PC-9 (cell line): ENCODE measurements around the gene ATG9A. TPM values are rescaled to one million over a fixed set of nuclear protein-coding genes. Genes with fewer than 3 reads are reported as not detected.
"Not testable (repeated sequence)": the region's sequence is repeated elsewhere in the genome, so short reads cannot be mapped to it uniquely, and the experiment has no call there.

Source experiments
- BruUV-seq: library from RNA; stranded (reverse); fragments of 400-500 nt; replicated peaks from 2 replicates; lab custom pipeline; 2021; lab: Mats Ljungman, UMichigan
- CTCF ChIA-PET: fragments of 300-600 bp; sonication (Branson Sonifier 250); formaldehyde crosslinking; loops from one replicate; lab custom pipeline; 2022; ENCODE audit warnings: antibody characterized with exemption; lab: Charles Lee
- POLR2A ChIA-PET: fragments of 300-600 bp; sonication (Branson Sonifier 250); formaldehyde crosslinking; loops from one replicate; lab custom pipeline; 2022; ENCODE audit warnings: antibody characterized with exemption; ENCODE audit not compliant: unreplicated experiment; lab: Charles Lee
- DNase-seq, 2 experiments: peaks; one replicate each; pipeline versions ENCODE4 v3.0.0 to v3.0.0-alpha.2; 2015 to 2022; ENCODE audit warnings: mixed read lengths in 1 of 2
- H2AFZ ChIP-seq: fragments of 200-600 bp; sonication (generic); 2 replicates; pipeline ENCODE4 v1.8.1; 2017; ENCODE audit warnings: antibody characterized with exemption
- H3F3A ChIP-seq: fragments of 200-600 bp; sonication (generic); 2 replicates; pipeline ENCODE4 v1.8.1; 2017; ENCODE audit warnings: antibody characterized with exemption, mild to moderate bottlenecking, low read depth; ENCODE audit not compliant: insufficient read depth
- H3K27ac ChIP-seq: fragments of 200-600 bp; sonication (generic); 2 replicates; pipeline ENCODE4 v1.6.1; 2016; ENCODE audit warnings: mixed run types
- H3K27me3 ChIP-seq: fragments of 200-600 bp; sonication (generic); 2 replicates; pipeline ENCODE4 v1.6.1; 2016; ENCODE audit warnings: low read depth, mixed run types; ENCODE audit not compliant: insufficient read depth
- H3K36me3 ChIP-seq: fragments of 200-600 bp; sonication (generic); 2 replicates; pipeline ENCODE4 v1.6.1; 2016; ENCODE audit warnings: low read depth, mixed run types
- H3K4me1 ChIP-seq: fragments of 200-600 bp; sonication (generic); replicated peaks from 2 replicates; pipeline ENCODE4 v1.6.1; 2016; ENCODE audit warnings: mixed run types; ENCODE audit not compliant: insufficient read depth
- H3K4me2 ChIP-seq: fragments of 200-600 bp; sonication (generic); 2 replicates; pipeline ENCODE4 v1.6.1; 2017; ENCODE audit warnings: mixed run types
- H3K4me3 ChIP-seq: fragments of 200-600 bp; sonication (generic); 2 replicates; pipeline ENCODE4 v1.6.1; 2016; ENCODE audit warnings: mixed run types
- H3K79me2 ChIP-seq: fragments of 200-600 bp; sonication (generic); 2 replicates; pipeline ENCODE4 v1.6.1; 2017; ENCODE audit warnings: low read depth, mixed run types
- H3K9me2 ChIP-seq: fragments of 200-600 bp; sonication (generic); 2 replicates; pipeline ENCODE4 v1.8.1; 2017; ENCODE audit warnings: mild to moderate bottlenecking; ENCODE audit not compliant: insufficient read depth
- H3K9me3 ChIP-seq: fragments of 200-600 bp; sonication (generic); 2 replicates; pipeline ENCODE4 v1.8.1; 2016; ENCODE audit warnings: low read depth; ENCODE audit not compliant: insufficient read depth
- H4K20me1 ChIP-seq: fragments of 200-600 bp; sonication (generic); 2 replicates; pipeline ENCODE4 v1.8.1; 2017; ENCODE audit not compliant: insufficient read depth
- CTCF ChIP-seq: fragments of 200-600 bp; sonication (generic); conservative IDR thresholded peaks from 2 replicates; pipeline ENCODE4 v1.6.1; 2017; ENCODE audit warnings: mixed run types, antibody characterized with exemption, mild to moderate bottlenecking, moderate library complexity
- EZH2 ChIP-seq: fragments of 200-600 bp; sonication (generic); IDR thresholded peaks from 2 replicates; pipeline ENCODE4 v1.8.0; 2017; ENCODE audit warnings: antibody characterized with exemption, low read depth
- intact Hi-C: fragments of 100-400 bp; cut with micrococcal nuclease; formaldehyde crosslinking; loops from one replicate; pipeline ENCODE4 v1.10.0; 2022; ENCODE audit not compliant: unreplicated experiment
- total RNA-seq: library from RNA; stranded (reverse); gene quantifications from 2 replicates; pipeline ENCODE4 v1.2.3, GENCODE V29; 2021

The ATG9A gene
- total RNA-seq, 1 experiment from 2014 or later, result 56.0 TPM

- Histone ChIP-seq H2AFZ (no peak overlapping the region), H3F3A (no peaks in the 10 kb centered on the region), H3K4me2 (no peak overlapping the region), H3K27ac (no peak overlapping the region), H3K36me3 (no peaks in the 10 kb centered on the region), H4K20me1 (no peaks in the 10 kb centered on the region), H3K79me2 (no peaks in the 10 kb centered on the region), H3K9me3 (no peaks in the 10 kb centered on the region), H3K4me3 (no peak overlapping the region), H3K27me3 (no peaks in the 10 kb centered on the region), H3K4me1 (no peaks in the 10 kb centered on the region), H3K9me2 (no peaks in the 10 kb centered on the region)
- no peak for TF ChIP-seq CTCF
- no peak for TF ChIP-seq EZH2
- intact Hi-C loops, result no loop called here
- ChIA-PET POLR2A (no interaction called here), CTCF (no interaction called here)
- BruUV-seq, result no TSS peak
- DNase-seq, result no peak
Measured at GRCh38 chr2:219266886-219267285, 37.5 kb upstream of the ATG9A start.

GRCh38 chr2:219266232-219266631 lies 36.8 kb upstream of the ATG9A start:
- H3K27ac ChIP-seq, result no peak overlapping the region
- no peaks in the 10 kb centered on the region for H3K27me3 ChIP-seq
- H3K9me2 ChIP-seq, result no peaks in the 10 kb centered on the region
- no peaks in the 10 kb centered on the region for H4K20me1 ChIP-seq
- ChIA-PET POLR2A (no interaction called here), CTCF (no interaction called here)
- H3F3A ChIP-seq, result no peaks in the 10 kb centered on the region
- no TSS peak for BruUV-seq
- DNase-seq, result no peak
- no peaks in the 10 kb centered on the region for H3K79me2 ChIP-seq
- H3K4me3 ChIP-seq, result no peak overlapping the region
- no peaks in the 10 kb centered on the region for H3K9me3 ChIP-seq
- no peaks in the 10 kb centered on the region for H3K36me3 ChIP-seq
- H3K4me2 ChIP-seq, result no peak overlapping the region
- H3K4me1 ChIP-seq, result no peaks in the 10 kb centered on the region
- H2AFZ ChIP-seq, result no peak overlapping the region
- intact Hi-C loops, result no loop called here
- TF ChIP-seq EZH2 (no peak), CTCF (no peak)

DNA sequence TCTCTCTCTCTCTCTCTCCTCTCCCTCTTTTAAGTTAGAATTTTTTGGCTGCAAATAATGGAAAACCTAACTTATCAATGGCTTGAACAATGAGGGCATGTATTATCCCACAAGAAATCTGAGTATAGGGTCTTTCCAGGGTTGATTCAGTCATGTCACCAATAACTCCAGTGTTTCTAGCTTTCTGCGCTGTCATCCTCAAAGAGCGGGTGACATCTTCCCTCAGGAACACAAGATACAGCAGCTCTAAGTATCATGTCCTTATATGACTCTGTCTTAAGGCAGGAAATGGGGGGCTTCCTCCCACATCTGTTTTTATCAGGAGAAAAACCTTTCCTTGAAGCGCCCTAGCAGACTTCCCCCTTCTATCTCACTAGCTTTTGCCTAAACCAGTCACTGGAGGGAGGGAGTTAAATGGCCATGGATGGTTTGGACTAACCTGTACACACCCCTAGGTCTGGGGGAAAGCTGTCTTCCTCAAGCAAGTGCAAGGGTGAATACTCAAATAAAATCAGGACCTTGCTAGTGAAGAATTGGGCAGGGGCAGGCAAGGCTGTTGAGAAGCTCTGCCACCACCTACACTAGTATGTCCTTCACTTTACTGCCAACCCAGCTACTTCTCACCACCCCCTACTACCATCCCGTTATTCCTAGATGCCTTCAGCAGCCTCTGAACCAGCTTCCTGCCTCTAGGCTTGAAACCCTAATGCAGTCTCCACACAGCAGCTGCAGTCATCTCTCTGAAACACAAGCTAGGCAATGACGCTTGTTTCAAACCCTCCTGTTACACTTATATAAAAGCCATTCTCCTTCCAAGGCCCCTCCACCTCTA lies 31.8 kb upstream of the ATG9A start:
- POLR2A ChIA-PET, result no interaction called here
- no peaks in the 10 kb centered on the region for H3K79me2 ChIP-seq
- H3K36me3 ChIP-seq, result no peaks in the 10 kb centered on the region
- TF ChIP-seq CTCF, result no peak
- TF ChIP-seq EZH2, result no peak
- no peaks in the 10 kb centered on the region for H3K9me3 ChIP-seq
- intact Hi-C loops, result no loop called here
- no TSS peak for BruUV-seq
- no peaks in the 10 kb centered on the region for H3K4me1 ChIP-seq
- H3K4me2 ChIP-seq, result no peak overlapping the region
- H4K20me1 ChIP-seq, result no peaks in the 10 kb centered on the region
- H2AFZ ChIP-seq, result no peak overlapping the region
- CTCF ChIA-PET, result no interaction called here
- no peaks in the 10 kb centered on the region for H3K27me3 ChIP-seq
- H3K4me3 ChIP-seq, result no peak overlapping the region
- no peaks in the 10 kb centered on the region for H3F3A ChIP-seq
- no peaks in the 10 kb centered on the region for H3K9me2 ChIP-seq
- no peak overlapping the region for H3K27ac ChIP-seq
- DNase-seq, result no peak

- H3K4me3 ChIP-seq, H3K79me2 ChIP-seq, H3K4me2 ChIP-seq, POLR2A ChIA-PET, H4K20me1 ChIP-seq, H3K9me2 ChIP-seq, H3K27ac ChIP-seq, H3K27me3 ChIP-seq, H3F3A ChIP-seq, intact Hi-C loops, H3K9me3 ChIP-seq, DNase-seq, H3K36me3 ChIP-seq, H2AFZ ChIP-seq, BruUV-seq, CTCF ChIA-PET: not testable (repeated sequence)
- peaks cover 11% of the 10 kb centered on the region for H3K4me1 ChIP-seq
Measured at GRCh38 chr2:219258942-219259341, 29.5 kb upstream of the ATG9A start.
